Fibroblast of mammary gland (primary cell): Measurements from ENCODE around the gene FAM227A.

Experiments used
- DNase-seq: peaks from one replicate; pipeline ENCODE4 v3.0.0-alpha.2; 2010; ENCODE audit warnings: low read depth
- H3K4me3 ChIP-seq: 2 replicates; pipeline ENCODE4 v1.5.1; 2011; ENCODE audit warnings: low read depth, mild to moderate bottlenecking, low read length, moderate library complexity; ENCODE audit not compliant: control insufficient read depth
- TF ChIP-seq, protein P1 (sequence below): conservative IDR thresholded peaks from 2 replicates; pipeline ENCODE4 v1.5.1; 2011; ENCODE audit warnings: low read depth, low read length, inconsistent platforms; ENCODE audit not compliant: control insufficient read depth, insufficient read depth

Gene FAM227A

GRCh38 chr22:38611559-38611958, 44.6 kb downstream of the FAM227A start:
- TF ChIP-seq, protein P1, sequence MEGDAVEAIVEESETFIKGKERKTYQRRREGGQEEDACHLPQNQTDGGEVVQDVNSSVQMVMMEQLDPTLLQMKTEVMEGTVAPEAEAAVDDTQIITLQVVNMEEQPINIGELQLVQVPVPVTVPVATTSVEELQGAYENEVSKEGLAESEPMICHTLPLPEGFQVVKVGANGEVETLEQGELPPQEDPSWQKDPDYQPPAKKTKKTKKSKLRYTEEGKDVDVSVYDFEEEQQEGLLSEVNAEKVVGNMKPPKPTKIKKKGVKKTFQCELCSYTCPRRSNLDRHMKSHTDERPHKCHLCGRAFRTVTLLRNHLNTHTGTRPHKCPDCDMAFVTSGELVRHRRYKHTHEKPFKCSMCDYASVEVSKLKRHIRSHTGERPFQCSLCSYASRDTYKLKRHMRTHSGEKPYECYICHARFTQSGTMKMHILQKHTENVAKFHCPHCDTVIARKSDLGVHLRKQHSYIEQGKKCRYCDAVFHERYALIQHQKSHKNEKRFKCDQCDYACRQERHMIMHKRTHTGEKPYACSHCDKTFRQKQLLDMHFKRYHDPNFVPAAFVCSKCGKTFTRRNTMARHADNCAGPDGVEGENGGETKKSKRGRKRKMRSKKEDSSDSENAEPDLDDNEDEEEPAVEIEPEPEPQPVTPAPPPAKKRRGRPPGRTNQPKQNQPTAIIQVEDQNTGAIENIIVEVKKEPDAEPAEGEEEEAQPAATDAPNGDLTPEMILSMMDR: no peak
- no peak overlapping the region for H3K4me3 ChIP-seq
- no peak for DNase-seq

GRCh38 chr22:38610234-38610633, 46.0 kb downstream of the FAM227A start:
- DNase-seq: no peak
- TF ChIP-seq, protein P1: no peak
- no peak overlapping the region for H3K4me3 ChIP-seq

- no peak overlapping the region for H3K4me3 ChIP-seq
- no peak for DNase-seq
- TF ChIP-seq, protein P1: no peak
Observed at GRCh38 chr22:38608992-38609750, 47.0 kb downstream of the FAM227A start.

- DNase-seq: no peak
- H3K4me3 ChIP-seq: no peak overlapping the region
- TF ChIP-seq, protein P1: no peak
Observed at GRCh38 chr22:38607680-38608079, 48.5 kb downstream of the FAM227A start.

DNA sequence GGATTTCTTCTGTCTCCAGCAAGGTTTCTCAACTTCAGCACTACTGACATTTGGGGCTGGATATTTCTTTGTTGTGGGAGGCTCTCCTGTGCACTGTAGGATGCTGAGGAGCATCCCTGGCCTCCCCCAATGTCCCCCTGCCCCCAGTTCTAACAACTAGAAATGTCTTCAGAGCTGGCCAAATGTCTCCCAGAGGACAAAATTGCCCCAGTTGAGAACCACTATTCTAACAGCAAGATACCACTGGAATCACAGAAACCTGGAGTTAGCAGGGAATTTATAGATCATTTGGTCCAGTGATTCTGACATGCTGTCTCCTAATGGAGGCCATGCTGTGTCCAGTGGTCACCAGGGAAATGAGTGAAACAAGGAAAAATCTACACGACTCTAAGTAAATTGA, 54.0 kb downstream of the FAM227A start:
- H3K4me3 ChIP-seq: no peak overlapping the region
- TF ChIP-seq, protein P1: no peak
- no peak for DNase-seq

DNA sequence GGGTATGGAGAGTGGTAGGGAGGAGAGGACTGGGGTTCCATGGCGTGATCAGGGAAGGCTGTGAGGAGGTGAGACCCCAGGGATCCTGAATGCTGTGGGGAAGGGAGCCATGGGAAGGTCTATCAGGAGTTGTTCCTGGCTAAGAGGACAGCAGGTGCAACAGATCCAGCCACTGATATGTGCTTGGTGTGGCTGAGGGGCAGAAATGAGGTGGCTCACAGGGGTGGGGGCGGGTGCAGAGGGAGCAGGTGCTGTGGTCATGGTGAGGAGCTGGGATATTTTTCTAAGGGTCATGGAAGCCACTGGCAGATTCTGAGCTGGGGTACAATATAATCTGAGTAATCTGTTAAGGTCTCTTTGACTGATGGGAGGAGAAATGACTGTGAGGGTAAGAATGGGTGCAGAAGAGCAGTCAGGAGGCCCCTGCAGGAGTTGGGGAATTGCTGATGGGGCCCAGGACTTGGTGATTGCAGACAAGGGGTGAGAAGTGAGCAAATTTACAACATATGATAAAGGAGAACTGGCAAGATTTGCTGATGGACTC, 54.9 kb downstream of the FAM227A start:
- TF ChIP-seq, protein P1: no peak
- no peak overlapping the region for H3K4me3 ChIP-seq
- no peak for DNase-seq
